GM03348 (cell line): ENCODE data around the gene SLC38A5.

Source experiments
- DNase-seq: peaks from one replicate; pipeline ENCODE4 v3.0.0; 2012; ENCODE audit warnings: low spot score

SLC38A5 gene

DNA sequence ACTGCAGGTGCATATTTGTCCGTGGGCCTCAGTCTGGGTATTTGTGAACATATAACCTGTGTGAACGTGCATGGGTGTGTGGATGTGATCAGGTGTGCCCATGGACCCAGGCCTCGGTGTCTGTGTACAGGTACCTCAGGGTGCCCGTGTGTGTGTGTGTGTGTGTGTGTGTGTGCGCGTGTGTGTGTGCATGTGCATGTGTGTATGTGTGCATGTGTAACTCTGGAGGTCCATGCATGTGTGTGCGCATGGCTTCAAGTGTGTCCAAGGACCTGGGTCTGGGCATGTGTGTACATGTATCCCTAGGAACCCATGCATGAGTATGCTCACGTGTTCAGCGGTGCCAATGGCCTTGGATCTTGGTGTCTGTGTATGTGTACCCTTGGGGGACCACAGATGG is 21.7 kb upstream of the SLC38A5 start:
- no peak for DNase-seq

DNA sequence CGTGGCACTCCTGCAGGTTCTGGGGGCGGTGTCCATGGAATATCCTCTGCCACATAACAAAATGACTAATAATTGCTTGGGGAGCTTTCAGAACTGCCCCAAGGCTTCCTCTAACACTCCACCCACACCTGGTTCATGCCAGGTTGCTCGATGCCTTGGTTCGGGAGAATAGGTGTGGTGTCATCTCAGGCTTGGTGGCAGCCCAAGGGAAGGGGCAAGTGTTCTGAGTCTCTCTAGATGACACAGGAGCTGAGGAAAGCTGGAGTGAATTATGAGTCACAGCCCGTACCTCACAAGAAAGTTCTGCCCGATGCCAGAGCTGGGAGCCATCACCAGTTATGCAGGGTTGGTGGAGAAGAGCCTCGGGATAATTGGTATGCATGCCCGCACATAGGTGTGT is 20.6 kb upstream of the SLC38A5 start:
- no peak for DNase-seq

DNA sequence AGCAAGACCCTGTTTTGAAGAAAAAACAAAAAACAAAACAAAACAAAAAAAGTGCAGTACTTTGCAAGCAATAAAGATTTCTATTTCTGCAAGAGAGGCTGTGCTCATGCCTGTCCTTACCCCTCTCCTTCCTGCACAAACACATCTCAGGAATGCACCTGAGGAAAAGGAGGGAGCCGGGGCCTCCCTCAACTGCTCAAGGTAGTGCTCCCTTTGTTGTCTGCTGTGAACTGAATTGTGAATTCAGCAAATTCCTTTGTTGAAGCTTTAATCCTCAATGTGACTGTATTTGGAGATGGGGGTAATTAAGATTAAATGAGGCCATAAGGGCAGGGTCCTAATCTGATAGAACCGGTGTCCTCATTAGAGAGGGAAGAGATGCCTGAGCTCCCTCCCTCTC is 19.8 kb upstream of the SLC38A5 start:
- DNase-seq = no peak

DNA sequence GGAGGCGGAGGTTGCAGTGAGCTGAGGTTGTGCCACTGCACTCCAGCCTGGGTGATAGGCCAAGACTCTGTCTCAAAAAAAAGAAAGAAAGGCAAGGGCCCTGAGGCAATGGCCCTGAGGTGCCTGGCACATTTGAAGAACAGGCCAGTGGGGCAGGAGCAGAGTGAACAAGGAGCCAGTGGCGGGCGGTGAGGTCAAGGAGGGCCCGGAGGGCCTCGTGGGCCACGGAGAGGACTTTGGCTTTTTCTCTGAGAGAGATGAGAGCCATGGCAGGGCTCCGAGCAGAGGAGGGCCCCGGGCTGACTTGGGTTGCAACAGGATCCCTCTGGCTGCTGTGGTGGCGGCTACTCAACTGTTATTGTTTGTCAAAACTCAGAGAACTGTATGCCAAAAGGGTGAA is 19.2 kb upstream of the SLC38A5 start:
- DNase-seq = no peak

DNA sequence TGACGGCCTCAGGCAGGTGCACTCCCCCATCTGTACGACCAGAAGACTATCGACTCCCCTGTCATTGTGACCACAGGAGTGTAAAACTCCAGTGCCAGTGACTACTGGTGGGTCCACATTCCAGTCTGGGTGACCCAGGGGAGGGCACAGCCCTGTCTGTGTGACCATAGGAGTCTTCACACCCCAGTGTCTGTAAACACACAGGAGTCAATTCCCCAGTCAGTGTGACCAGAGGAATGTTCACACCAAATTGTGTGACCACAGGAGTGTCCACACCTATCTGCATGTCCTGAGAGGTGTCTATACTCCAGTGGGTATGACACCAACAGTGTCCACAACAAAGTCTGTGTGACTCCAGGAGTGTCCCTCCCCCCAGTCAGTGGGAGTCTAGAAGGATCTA is 18.0 kb upstream of the SLC38A5 start:
- no peak for DNase-seq

DNA sequence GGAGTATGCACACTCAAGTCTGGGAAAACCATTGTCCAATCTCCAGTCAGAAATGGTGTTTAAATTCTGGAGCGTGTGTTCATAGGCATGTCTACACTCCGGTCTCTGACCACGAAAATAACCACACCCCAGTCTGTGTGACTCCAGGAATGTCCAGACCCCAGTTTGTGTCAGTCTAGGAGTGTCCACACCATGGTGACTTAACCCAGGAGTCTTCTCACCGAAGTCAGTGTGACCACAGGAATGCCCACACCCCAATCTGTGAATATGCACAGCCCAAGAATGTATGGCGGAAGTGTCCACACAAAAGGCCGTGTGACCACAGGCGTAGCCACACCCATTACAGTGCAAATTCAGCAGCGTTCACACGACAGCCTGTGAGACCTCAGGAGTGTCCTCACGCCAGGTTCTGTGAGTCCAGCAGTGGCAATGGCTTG is 17.3 kb upstream of the SLC38A5 start:
- DNase-seq = peak; percentile 56

DNA sequence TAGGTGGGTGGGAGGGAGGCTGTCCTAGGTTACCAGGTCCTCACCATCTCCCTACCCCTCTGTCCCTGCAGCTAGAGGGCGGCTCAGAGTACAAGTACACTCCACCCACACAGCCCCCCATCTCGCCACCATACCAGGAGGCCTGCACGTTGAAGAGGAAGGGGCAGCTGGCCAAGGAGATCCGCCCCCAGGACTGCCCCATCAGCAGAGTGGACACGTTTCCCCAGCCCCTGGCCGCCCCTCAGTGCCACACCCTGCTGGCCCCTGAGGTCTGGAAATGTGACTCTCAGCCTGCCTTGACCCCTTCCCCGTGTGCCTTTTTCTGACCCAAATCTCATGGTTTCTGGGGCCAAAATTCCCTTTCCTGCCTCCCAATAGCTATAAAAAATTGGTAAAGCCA is 12.5 kb upstream of the SLC38A5 start:
- no peak for DNase-seq

DNA sequence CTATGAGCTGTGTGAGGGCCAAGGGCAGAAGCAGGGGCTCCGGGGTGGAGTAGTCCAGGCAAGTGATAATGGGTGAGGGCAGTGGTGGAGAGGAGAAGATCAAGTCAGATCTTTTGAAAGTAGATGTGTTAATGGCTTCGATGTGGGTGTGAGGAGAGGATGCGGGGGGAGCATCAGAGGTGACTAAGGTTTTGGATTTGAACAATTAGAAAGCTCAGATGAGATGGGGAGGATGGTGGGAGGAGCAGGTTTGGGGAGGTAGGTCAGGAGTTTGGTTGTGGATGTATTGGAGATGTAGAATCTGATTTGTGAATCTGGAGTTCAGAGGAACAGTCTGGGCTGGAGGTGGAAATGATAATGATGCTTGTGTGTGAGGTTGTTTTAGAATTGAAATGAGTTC is 10.5 kb upstream of the SLC38A5 start:
- no peak for DNase-seq

DNA sequence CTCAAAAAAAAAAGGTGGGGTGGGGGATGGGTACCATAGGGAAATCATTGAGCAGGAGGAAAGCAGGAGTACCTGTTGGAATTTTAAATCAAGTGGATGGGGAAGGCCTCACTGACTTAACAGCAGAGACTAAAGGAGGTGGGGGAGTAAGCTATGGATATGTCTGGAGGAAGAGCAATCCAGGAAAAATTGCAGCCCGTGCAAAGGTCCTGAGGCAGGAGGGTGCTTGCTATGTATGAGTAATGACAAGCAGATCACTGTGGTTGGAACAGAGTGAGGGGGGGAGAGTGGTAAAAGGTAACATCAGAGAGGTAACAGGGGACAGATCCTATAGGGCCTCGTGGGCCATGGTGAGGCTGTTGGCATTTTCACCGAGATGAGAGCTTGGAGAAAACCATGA is 10.1 kb upstream of the SLC38A5 start:
- DNase-seq = no peak

DNA sequence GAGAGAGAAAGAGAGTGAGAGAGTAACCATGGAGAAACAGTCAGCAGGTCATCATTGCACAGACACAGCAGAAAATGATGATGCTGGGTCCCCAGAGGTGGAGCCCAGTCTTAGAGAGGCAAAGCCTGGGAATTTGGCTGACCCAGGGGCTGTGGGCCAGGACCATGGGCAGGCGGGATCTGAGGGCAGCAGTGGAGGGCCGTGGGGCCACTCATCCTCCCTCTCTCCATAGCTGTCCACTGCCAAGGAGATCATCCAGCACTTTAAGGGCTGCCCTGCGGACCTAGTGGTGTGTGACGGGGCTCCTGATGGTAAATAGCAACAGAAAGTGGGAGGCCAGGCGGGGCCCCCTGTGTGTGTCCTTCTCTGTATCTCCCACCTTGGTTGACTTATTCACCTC is 8.7 kb upstream of the SLC38A5 start:
- DNase-seq = no peak

DNA sequence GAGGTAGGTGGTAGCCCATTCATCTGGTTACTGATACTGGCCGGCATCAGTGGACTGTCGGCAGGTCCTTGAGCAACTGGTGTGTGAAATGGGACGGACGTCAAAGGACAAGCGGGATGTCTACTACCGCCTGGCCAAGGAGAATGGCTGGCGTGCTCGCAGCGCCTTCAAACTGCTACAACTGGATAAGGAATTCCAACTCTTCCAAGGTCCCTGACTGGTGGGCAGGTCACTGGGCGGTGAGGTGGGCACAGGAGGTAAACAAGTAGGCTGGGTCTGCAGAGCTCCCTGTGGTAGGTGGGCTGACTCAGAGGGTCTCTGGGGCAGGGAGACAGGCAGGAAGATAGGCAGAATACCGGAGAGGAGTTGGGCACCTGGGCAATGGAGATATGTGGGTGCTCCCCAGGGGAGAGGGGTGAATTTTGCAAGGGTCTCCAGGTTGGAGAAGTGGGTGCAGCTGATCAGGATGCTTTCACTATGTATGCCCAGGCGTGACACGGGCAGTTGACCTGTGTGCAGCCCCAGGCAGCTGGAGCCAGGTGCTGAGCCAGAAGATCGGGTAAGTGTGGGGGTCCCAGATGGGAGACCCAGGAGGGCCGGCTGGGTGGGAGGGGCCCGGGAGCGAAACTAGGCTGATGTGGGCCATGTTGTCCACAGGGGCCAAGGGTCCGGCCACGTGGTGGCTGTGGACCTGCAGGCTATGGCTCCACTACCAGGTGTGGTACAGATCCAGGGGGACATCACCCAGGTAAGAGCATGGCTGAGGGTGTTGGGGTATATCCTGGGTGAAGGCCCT is 8.1 kb upstream of the SLC38A5 start:
- no peak for DNase-seq

DNA sequence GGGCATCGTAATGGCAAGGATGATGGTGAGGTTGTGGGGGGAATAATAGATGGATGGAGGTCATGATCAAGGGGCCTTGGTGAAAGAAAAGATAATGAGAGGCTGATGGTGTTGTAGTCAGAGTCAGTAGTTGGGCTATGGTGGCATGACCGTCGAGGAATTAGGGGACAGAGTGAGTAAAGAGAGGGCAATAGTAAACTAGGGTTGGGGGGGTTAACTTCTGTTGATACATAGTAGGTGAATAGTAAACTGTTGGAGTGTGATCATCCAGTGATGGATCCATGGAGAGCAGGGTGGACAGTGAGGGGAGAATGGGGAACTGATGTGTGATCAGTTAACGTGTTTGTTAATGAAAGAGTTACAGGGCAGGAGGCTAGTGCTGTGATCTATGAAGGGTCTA is 6.9 kb upstream of the SLC38A5 start:
- no peak for DNase-seq

DNA sequence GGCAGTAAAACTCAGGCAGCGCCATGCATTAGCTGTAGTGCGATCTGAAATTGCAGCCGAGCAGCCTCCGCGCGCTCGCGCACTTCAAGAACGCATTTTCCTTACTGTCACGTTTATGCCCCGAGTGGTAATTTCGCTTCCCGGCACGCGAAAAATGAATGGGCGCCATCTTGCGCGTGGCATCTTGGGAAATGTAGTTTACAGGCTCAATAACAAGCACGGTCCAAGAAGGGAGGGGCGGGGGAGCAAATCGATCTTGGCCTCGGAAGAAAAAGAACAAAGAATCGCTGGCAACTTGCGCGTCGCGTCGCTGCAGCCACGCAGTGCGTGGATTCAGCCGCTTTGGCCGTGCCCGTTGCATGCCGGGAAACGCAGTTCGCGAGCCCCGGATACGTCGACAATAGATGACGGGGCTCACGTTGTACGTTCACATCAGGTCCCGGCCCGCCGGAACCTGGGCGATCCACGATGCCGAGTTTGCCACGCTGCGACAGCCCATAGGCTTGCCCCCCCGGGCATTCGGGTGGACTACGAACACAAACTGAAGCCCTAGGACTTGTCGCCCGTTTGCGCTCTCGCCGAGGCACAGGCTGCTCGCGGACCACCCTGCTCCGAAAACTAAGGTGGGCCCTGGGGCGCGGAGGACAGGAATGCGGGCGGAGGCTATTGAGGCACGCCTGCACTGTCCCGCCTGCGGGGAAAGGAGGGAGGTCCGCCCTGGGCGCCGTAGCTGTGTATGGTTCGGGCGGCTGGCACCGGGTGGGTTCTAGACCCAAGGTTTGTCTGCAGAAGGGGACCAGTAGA is 5.9 kb upstream of the SLC38A5 start, which contains the start of gene FTSJ1:
Gene FTSJ1 (plus strand): TSS at position 426 of the 804 bp plus-strand sequence. CDS start 1,849 bp downstream, outside the sequence.
- peak; percentile 89 for DNase-seq

DNA sequence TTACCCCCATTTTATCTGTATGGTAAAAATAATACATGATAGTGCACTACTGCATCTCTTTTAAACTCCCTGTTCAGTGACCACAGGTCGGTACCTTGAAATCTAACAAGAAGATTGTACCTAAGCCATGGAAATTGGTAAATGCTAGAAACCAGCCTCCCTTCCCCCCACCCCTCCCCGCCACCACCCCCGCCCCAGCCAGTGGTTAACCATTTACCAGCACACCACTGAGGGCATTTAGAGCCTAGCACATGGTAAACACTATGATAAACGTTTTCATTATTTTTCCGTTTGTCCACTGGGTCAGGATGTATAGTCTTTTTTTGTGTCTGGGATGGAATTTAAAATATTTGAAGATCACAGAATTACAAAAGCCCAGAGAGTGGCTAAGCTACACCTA is 5.2 kb upstream of the SLC38A5 start:
- DNase-seq = no peak

DNA sequence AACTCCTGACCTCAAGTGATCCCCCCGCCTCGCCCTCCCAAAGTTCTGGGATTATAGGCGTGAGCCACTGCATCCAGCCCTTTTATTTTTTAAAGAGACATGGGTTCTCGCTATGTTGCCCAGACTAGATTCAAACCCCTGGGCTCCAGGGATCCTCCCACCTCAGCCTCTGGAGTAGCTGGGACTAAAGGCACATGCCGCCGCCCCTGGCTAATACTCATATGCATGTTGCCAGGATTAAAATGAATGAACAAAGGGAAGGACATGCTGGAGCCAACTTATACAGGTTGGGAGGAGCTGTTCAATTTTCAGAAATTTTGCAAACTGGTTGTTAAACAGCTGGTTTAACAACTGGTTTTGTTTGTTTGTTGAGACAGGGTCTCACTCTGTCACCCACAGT is 4.5 kb upstream of the SLC38A5 start:
- no peak for DNase-seq

DNA sequence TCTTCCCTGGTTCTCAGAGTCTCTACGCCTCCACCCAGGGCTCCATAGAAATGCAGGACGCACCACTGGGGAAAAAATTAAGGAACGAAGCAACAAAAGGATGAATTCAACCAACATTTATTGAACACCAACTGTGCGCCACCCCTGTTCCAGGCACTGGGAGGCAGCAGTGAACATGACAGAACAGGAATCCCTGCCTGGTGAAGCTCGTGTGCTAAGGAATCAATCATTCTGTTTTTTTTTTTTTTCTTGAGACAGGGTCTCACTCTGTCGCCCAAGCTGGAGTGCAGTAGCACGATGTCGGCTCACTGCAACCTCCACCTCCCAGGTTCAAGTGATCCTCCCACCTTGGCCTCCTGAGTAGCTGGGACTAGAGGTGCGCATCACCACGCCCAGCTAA is 4.1 kb upstream of the SLC38A5 start:
- DNase-seq = no peak

DNA sequence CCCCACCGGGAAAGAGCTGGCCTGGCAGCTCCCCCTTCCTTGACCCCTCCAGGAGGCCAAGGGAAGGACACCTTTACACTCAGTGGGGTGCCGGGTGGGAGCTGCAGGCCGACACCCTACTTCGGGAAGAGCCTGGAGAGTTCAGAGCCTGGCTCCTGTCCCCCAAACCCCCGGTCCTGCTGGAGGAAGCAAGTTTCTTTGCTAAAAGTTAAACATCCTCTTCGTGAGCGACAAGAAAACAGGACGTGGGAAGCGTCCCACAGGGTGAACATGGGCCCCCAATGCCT is 3.6 kb upstream of the SLC38A5 start:
- DNase-seq = no peak

DNA sequence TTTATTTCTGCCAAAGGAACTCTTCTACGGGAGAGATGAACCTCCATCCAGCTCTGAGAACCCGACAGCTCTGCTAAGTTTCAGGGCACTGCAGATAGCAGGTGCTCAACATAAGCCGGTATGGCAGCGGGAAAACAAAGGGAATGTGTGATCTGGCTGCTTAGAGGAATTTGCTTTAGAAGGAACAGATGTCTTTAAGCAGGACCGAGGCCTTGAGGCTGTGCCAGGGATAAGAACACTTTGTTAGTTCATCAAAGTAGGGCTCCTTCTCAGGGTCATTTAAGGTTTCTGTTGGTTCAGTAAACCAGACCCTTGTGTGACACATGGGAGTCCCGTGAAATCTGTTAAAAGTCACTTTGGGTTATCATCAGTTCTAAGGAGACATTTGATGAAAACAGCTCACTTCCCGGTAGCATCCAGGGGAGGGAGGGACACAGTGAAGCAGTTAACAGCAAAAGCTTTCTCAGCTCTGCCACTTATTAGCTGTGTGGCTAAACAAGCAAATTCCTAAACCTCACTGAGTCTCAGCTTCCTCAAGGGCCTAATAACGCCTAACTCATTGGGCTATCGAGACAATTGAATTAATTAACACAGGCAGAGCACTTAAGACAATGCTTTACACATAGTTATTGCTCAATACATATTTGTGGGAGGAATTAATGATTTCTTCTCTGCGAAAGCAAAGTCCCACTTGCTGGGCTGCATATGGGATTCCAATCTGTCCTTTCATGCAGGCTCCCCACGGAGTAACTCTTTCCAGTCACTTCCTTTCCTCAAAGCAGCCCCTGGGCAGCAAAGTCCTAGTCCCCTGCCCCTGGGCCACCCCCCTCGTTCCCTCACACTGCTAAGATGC is 3.0 kb upstream of the SLC38A5 start:
- DNase-seq = no peak

DNA sequence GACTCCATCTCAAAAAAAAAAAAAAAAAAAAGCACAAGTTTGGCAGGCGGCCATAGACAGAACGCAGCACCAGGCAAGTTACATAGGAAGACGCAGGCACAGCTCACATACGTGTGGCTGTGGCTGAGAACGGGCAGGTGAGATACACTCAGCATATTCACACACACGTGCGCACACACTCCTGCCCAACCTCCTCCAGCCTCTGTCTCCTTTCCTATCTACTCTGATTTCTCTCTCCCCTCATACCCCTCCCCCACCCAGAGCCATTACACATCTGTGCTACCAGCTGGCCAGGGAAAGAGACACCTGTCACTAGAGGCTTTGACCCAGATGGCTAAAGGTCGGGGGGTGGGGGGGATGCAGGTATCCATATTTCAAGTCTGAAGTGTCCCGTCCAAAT is 2.2 kb upstream of the SLC38A5 start:
- no peak for DNase-seq

DNA sequence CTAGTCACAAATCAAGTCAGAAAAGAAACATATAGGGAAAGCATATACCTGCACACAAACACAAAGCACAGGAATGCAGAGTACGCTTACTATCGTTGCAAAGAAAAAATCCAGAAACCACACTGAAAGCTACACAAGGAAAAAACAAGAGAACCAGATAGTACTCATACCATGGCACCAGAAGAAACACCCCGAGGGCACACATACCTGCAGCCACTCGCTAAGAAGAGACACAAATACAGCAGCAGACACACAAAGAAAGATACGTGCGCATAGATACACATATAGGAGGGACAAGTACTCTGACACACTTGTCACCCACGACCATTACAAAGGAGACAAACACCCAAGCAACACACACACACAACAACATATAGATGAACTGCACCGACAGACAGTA is 1.4 kb upstream of the SLC38A5 start:
- DNase-seq = no peak

DNA sequence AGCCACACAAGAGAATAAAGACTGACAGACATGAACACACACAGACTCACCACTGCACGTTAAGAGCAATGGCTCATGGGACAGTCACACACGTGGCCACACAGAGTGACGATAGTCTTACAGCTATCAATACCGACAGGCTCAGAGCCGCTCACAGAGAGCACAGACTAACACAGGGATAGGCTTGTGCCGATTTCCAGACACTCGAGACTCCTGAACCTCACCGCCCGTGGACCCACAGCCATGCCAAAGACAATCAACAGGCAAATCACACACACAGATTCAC is 716 bp upstream of the SLC38A5 start:
- DNase-seq = no peak

DNA sequence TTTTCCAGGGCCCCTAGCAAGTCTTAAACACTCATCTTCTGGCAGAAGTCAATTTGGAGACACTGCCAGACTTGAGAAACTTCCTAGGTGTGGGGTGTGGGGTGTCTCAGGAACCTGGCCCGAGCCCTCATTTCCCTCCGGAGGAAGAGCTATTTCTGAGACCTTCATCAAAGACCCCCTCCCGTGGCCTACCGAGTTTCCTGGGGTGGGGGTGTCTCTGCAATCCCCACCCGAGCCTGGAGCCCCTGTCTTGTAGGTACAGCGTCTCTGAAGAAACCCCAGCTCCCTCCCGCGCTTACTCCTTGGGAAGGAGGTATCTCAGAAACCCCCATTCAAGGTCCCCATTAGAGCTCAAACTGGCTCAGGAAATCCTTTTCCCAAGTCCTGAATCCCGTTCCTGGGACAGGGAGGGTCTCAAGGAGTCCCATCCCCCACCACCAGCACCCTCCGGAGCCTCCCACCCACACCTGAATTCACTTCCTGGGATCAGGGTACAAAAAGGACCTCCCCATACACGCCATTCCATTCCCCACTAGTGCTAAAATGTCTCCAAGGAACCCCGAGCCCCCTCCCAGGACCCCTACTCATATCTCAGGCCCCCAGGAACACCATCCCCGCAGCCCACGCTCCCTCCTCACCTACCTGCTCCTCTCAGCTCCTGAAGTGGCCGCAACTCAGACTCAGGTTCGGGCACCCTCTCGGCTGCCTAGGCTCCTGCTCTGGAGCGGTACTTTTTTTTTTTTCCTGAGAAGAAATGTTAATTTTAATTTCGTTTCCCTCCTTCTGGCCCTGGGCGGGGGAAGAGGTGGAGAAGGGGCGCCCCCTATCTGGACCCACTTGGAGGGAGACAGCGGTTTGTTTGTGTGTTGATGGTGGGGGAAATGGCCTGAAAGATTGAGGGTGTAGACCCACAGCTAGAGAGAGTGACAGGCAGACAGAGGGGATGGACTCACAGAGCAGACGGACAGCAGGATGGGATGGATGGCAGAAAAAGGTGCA is 1.1 kb downstream of the SLC38A5 start:
- no peak for DNase-seq
